SW 1271 (cell line): Measurements from ENCODE around the gene MVB12B.

Source experiments
- DNase-seq, 2 experiments: peaks; one replicate each; lab custom pipeline; 2025; lab: John Stamatoyannopoulos, UW

Gene MVB12B

GRCh38 chr9:126303488-126303887, 23.1 kb upstream of the MVB12B start:
- no peak for DNase-seq

DNA sequence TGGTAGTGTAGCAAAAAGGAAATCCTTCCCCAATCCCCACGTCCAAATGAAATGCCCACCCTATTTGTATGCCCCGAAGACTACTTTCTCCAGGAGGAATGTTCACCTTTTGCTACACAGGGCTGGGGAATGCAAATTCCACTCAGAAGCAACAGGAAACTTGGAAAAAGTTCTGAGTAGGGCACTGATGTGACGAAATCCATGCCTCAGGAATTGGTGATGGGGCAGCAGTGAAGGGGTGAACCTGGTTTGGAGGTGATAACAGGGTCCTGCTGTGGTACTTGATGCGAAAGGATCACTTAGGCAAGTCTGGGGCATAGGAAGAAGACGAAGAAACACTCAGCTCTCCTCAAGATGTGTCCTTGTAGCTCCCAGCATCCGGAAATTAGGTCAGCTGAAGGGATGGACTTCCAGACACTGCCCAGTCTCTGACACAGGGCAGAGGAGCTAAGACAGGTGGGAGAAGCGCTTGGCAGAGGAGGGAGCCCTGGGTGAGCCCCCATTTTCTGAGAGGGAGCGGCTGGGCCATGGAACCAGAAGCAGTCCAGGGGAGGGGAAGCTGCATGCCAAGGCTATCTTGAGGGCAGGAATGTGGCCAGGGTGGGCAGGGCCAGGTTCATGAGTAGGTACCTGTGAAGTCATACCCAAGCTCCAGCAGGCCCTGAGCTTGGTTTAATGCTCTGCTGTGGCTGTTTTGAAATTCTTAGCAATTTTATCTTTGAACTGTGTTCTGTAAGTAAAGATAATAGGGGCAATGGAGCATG, 22.2 kb upstream of the MVB12B start:
- DNase-seq, result no peak

DNA sequence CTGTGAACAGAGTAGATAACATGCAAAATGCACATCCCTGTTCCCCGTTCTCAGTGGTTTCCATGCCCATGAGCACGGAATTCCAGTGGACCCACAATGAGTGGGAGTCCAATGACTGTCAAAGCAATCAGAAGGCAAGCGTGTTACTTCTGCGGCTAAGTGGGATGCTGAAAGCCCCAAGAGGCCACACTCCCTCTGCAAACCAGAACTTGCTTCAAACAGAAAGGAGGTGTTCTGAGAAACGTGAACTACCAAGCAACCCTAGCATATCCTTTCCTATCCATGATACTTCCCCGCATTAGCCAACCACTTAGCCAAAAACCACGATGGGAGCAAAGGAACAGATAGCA, 21.7 kb upstream of the MVB12B start:
- no peak for DNase-seq

- DNase-seq, result no peak
Observed at GRCh38 chr9:126306071-126306647, 20.5 kb upstream of the MVB12B start.

DNA sequence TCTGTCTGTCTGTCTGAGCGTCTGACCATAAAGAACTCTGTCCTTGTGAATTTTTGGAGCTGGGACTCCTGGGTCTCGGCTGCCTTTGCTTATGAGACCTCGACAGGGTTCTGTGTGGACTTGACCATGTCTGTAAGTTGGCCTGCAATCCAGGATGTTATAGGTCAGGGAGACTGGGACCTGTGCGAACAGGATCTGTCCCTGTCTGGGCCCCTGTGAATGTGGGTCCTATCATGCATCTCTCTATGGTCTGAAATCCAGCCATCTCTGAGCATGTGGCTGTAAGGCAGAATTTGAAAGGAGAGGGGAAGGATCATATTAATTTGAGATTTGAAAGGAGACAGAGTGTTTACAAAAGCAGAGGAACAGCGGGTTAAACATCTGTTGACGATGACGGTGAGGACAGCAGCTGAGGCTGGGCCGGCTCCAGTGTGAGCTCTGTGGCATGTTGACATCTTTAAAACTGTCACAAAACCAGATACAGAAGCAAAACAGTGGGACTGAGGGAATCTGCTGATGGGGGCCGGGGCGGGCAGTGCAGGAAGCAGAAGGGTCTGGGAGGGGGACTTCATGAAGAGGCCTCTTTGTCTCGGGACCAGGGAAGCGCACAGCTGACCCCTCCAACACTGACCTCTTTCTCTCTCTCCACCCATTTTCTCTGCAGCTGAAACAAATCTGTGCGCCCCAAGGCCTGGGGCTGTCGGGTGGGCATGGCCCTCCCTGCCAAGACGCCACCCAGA, 19.1 kb upstream of the MVB12B start:
- DNase-seq, result no peak

DNA sequence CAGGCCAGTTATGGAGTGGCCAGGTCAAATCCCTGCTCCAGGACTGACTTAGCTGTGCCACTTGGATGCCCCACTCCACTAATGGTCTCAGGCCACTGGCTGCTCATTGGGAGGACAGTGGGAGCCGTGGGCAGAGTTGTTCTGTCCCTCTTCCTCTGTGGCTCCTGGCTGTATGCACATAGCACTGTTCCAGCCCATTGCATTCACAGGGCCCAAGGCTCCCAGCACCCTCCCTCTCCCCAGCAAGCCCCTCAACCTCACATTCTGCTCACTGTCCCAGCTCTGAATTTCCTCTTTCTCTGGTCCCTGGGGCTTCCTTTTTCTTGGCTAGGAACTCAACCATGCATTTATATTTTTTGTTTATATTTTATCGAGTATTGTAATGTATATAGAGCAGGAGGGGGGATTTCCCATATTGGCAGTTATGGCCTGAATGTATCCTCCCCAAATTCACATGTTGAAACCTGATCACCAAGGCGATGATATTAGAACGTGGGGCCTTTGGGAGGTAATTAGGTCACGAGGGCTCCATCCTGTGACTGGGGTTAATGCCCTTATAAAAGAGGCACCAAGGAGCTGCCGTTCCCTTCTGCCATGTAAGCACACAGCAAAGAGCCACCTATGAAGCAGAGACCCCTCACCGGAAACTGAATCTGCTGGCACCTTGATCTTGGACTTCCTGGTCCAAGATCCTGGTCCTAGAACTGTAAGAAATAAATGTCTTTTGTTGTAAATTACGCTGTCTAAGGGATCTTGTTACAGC, 17.0 kb upstream of the MVB12B start:
- DNase-seq, result no peak

DNA sequence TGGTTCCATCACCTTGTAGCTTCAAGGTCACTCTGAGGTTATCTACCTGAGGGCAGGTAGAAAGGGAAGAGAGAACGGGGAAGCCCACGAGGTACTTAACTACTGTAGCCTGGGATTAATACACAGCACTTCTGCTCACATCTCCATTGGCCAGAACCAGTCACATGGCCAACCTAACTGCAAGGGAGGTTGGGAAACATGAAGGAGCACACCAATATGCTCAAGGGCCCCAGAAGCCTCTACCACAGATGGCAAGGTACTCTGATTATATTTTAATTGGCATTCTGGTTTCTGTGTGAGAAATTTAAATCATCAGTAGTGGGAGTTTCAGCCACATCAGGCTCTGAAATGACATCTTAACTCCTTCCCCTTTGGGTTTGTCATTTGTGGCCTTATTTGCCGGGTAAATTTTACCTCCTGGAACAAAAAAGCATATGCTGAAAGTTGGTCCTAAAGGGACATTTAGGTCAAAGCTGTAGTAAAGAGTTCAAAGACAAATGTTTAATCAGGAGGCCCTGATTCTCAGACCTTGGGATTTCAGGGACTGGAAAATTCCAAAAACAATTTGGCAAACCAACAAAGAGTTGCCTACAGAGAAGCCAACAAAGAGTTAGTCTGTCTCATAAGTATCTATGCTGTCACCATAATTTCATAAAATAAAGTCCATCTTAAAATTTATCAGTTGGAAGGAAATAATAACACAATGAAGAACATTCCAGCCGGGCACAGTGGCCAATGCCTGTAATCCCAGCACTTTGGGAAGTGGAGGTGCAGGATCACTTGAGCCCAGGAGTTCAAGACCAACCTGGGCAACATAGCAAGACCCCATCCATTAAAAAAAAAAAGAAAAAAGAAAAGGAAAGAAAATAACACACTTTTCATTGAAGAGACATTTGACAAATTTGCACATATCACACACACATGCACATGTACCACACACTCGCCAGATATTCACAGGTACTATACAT, 13.8 kb upstream of the MVB12B start:
- DNase-seq, result no peak

DNA sequence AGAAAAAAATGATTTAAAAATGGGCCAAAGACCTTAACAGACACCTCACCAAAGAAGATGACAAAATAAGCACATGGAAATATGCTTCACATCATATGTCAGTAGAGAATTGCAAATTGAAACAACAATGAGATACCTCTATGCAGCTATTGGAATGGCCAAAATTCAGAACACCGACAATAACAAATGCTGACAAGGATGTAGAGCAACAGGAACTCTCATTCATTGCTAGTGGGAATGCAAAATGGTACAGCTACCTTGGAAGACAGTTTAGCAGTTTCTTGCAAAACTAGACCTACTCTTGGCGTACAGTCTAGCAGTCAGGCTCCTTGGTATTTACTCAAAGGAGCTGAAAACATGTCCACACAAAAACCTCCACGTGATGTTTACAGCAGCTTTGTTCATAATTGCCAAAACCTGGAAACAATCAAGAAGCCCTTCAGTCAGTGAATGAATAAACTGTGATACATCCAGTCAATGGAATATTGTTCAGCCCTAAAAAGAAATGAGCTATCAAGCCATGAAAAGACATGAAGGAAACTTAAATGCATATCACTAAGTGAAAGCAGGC, 10.5 kb upstream of the MVB12B start:
- no peak for DNase-seq

DNA sequence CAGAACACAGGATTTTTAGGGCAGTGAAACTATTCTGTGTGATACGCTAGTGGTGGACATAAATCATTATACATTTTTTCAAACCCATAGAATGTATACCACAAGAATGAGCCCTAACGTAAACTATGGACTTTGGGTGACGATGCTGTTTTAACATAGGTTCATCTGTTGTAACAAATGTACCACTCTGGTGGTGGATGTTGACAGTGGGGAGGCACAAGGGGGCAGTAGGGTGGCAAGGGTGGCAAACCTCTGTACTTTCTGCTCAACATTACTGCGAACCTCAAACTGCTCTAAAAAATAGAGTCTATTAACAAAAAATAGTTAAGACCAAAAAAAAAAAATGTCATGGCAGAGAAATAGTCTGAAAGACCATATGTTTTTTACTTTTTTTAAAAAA, 9.1 kb upstream of the MVB12B start:
- no peak for DNase-seq

DNA sequence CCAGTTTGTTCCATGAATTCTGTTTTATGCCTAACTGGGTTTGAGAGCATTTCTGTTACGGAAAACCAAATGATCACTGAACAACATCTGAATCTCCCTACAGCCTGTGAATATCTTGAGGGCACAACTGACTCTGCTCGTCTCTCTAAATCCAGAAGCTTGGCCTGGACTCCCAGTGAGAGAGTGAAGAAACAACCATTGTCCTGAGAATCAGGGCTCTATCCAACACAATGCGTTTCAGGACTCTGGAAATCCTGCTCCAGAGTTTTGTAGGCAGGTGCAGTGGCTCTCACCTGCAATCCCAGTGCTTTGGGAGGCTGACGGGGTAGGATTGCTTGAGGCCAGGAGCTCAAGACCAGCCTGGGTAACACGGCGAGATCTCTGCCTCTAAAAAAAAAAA, 7.8 kb upstream of the MVB12B start:
- no peak for DNase-seq

GRCh38 chr9:126319671-126320070, 7.0 kb upstream of the MVB12B start:
- no peak for DNase-seq

DNA sequence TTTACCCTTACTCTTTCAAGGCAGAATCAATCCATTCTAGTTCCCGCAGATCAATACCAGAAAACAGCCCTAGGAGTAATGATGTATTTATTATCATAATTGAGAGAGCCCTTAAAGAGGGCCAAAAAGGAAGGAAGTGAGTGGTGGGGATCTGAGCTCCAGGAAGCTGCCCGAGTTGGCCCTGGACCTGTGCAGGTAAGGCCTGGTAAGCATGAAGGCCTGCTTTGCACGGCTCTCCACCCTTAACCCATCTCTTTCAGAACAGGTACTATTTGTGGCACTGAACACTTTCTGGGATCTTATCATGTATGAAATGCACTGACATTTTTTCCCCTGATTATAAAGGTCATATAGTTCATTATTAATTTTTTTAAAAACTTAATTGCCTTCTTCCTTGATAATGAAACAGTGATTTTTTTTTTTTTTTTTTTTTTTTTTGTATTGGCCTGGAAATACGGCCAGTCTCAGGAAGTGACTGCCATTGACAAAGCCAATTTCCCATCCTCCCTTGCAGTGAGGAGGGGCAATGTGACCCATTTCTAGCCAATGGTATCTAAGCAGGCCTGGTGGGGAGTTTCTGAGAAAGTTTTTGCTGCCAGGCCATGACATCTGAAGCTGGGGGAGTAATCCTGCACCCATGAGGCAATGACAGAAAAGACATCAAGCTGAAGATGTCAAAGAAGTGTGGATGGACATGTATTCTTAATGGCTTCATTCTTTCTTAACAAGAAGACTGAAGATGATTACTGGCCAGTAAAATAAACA, 6.3 kb upstream of the MVB12B start:
- DNase-seq, result no peak

- no peak for DNase-seq
Observed at GRCh38 chr9:126321742-126322141, 4.9 kb upstream of the MVB12B start.

DNA sequence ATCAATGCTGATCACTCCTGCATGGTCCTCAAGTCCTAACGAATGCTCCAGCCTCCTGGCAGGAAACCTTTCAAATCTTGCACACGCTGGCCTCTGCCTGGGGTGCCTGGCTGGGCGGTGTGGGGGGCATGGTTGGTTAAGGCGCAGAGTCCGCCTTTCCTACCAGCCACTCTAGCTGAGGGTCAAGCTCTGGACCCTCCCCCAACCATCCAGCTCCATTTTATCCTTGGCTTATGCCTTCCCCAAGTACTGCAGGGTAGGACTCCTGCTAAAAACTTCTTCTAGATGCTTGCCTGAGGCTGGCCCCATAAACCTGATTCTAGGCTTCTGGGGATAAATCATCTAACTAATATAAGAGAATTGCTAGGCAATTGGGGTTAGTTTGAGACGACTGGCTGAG, 808 bp upstream of the MVB12B start:
- no peak for DNase-seq

- DNase-seq, result no peak
Observed at GRCh38 chr9:126327006-126327713, 531 bp downstream of the MVB12B start.

DNA sequence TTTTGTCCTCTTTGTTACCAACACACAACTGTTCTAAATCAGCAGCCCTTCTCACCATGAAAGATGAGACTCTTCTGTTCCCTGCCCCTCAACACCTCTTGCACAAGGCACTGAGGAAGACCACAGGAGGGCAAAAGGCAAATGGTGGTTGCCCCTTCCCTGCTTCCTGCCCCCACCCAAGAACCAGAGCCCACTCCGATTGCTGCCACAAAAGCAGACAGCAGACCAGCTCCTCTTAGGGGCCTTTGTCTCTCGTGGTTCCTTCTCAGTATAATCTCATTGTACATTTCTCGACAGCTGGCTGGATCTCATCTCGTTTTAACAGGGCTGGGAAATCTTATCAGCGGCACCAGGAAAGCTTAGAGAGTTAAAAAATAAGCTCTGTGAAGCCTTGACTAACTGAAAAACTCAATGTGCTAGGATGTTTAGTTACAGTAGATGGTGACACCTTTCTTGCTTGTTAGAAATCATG, 1.1 kb downstream of the MVB12B start:
- no peak for DNase-seq

DNA sequence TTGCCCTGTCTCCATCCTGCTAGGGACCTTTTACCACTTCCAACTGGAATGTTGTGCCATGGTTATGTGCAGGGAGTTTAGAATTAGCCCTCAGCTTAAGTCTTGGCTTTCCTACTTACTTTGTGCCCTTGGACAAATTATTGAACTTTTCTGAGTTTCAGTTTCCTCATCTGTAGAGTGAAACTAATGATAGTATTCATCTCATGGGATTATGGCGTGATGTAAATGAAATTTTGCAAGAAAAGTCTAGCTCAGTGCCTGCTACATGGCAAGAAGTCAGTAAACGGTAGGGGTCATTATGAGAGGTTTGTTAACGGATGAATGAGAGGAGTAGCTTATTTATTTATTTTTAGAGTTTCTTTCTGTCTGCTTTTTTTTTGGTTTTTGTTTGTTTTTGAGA, 1.8 kb downstream of the MVB12B start:
- DNase-seq, result no peak

- DNase-seq, result no peak
Observed at GRCh38 chr9:126329476-126330275, 3.0 kb downstream of the MVB12B start.

- DNase-seq, result no peak
Observed at GRCh38 chr9:126330536-126330935, 3.9 kb downstream of the MVB12B start.
